ENCODE measurements around the gene BCHE.

The BCHE gene

GRCh38 chr3:165749821-165750220 is 87.4 kb downstream of the BCHE start:
- no peak for DNase-seq (ENCODE audit: low read depth in 3 of 3)

- no peak for DNase-seq (ENCODE audit: low read depth in 3 of 3)
Measured at GRCh38 chr3:165749241-165749640, 88.0 kb downstream of the BCHE start.

GRCh38 chr3:165748094-165748493 is 89.1 kb downstream of the BCHE start:
- no peak for DNase-seq (ENCODE audit: low read depth in 3 of 3)

GRCh38 chr3:165746874-165747273 is 90.3 kb downstream of the BCHE start:
- DNase-seq (ENCODE audit: low read depth in 3 of 3): no peak

- no peak for DNase-seq (ENCODE audit: low read depth in 3 of 3)
Measured at GRCh38 chr3:165744025-165744424, 93.2 kb downstream of the BCHE start.

GRCh38 chr3:165742351-165742750 is 94.9 kb downstream of the BCHE start:
- no peak for DNase-seq (ENCODE audit: low read depth in 3 of 3)

- no peak for DNase-seq (ENCODE audit: low read depth in 3 of 3)
Measured at GRCh38 chr3:165729756-165730155, 107.5 kb downstream of the BCHE start.

- DNase-seq (ENCODE audit: low read depth in 3 of 3): no peak
Measured at GRCh38 chr3:165728924-165729323, 108.3 kb downstream of the BCHE start.

- DNase-seq (ENCODE audit: low read depth in 3 of 3): no peak
Measured at GRCh38 chr3:165725296-165725695, 111.9 kb downstream of the BCHE start.

Measured in stimulated activated CD4-positive, alpha-beta T cell treated with anti-CD3 and anti-CD28 coated beads, TNF-alpha, amount 100 ng/mL, for 4 hours (primary cell).